Caco-2 (cell line): Measurements from ENCODE around the gene VAV2. TPM values are rescaled to one million over a fixed set of nuclear protein-coding genes. Genes with fewer than 3 reads are reported as not detected.

Source experiments
- BruUV-seq: library from RNA; stranded (reverse); fragments of 400-500 nt; replicated peaks from 2 replicates; lab custom pipeline; 2021; lab: Mats Ljungman, UMichigan
- CTCF ChIA-PET: fragments of 300-600 bp; sonication (Branson Sonifier 250); formaldehyde crosslinking; loops from one replicate; lab custom pipeline; 2022; ENCODE audit warnings: antibody characterized with exemption; lab: Charles Lee
- POLR2A ChIA-PET: fragments of 300-600 bp; sonication (Branson Sonifier 250); formaldehyde crosslinking; loops from one replicate; lab custom pipeline; 2022; ENCODE audit warnings: antibody characterized with exemption; lab: Charles Lee
- DNase-seq, 2 experiments: peaks; one replicate each; pipeline versions ENCODE4 v3.0.0 to v3.0.0-alpha.2; 2020 to 2022
- H3K27me3 ChIP-seq: replicated peaks from 2 replicates; pipeline ENCODE4 v1.6.0; 2011; ENCODE audit warnings: low read length; ENCODE audit not compliant: control insufficient read depth, insufficient read depth
- H3K36me3 ChIP-seq: 2 replicates; pipeline ENCODE4 v1.5.1; 2011; ENCODE audit warnings: low read length; ENCODE audit not compliant: control insufficient read depth, insufficient read depth
- H3K4me1 ChIP-seq: fragments of 250-450 bp; sonication (Bioruptor Pico); 2 replicates; pipeline ENCODE4 v1.5.1; 2020; ENCODE audit warnings: mild to moderate bottlenecking
- H3K4me3 ChIP-seq: 2 replicates; pipeline ENCODE4 v1.5.1; 2011; ENCODE audit warnings: low read depth, mild to moderate bottlenecking, control low read depth, low read length
- H3K9me3 ChIP-seq: fragments of 250-450 bp; sonication (Bioruptor Pico); 2 replicates; pipeline ENCODE4 v1.5.1; 2020; ENCODE audit warnings: mild to moderate bottlenecking, moderate library complexity
- H3K27ac Mint-ChIP-seq: one replicate; pipeline ENCODE4 v1.8.0; 2022; ENCODE audit warnings: mixed read lengths; ENCODE audit not compliant: unreplicated experiment
- H3K27me3 Mint-ChIP-seq: one replicate; pipeline ENCODE4 v1.8.0; 2022; ENCODE audit warnings: mixed read lengths; ENCODE audit not compliant: insufficient read depth, unreplicated experiment
- H3K36me3 Mint-ChIP-seq: one replicate; pipeline ENCODE4 v1.8.0; 2022; ENCODE audit warnings: mild to moderate bottlenecking, mixed read lengths; ENCODE audit not compliant: insufficient read depth, unreplicated experiment
- H3K4me1 Mint-ChIP-seq: one replicate; pipeline ENCODE4 v1.8.0; 2022; ENCODE audit warnings: low read depth, mixed read lengths; ENCODE audit not compliant: unreplicated experiment
- H3K4me3 Mint-ChIP-seq: one replicate; pipeline ENCODE4 v1.8.0; 2022; ENCODE audit warnings: mild to moderate bottlenecking, moderate library complexity, mixed read lengths; ENCODE audit not compliant: unreplicated experiment
- H3K9me3 Mint-ChIP-seq: one replicate; pipeline ENCODE4 v1.8.0; 2022; ENCODE audit warnings: mixed read lengths; ENCODE audit not compliant: unreplicated experiment
- CTCF ChIP-seq, 2 experiments: fragments of 200-600 bp in 1 of 2; IDR thresholded peaks; 1 replicate in 1 of 2; 2 replicates in 1 of 2; pipeline versions ENCODE4 v1.5.1 to v1.8.0; 2011 to 2022; ENCODE audit warnings: antibody characterized with exemption in 1 of 2, control low read depth in 1 of 2, inconsistent platforms in 1 of 2, low read depth in 1 of 2, low read length in 1 of 2, mild to moderate bottlenecking in 1 of 2, moderate library complexity in 1 of 2; ENCODE audit not compliant: insufficient read depth in 1 of 2, severe bottlenecking in 1 of 2, unreplicated experiment in 1 of 2
- intact Hi-C: fragments of 100-400 bp; cut with micrococcal nuclease; formaldehyde crosslinking; loops from one replicate; pipeline ENCODE4 v1.10.0; 2022; ENCODE audit not compliant: unreplicated experiment
- total RNA-seq: library from RNA; stranded (reverse); gene quantifications from 2 replicates; pipeline ENCODE4 v1.2.3, GENCODE V29; 2022

VAV2 gene
- total RNA-seq, 1 experiment from 2014 or later = 55.3 TPM

GRCh38 chr9:133725886-133726285 lies 266.2 kb downstream of the VAV2 start:
- Histone ChIP-seq H3K27me3 (no peaks in the 10 kb centered on the region), H3K4me3 (no peak overlapping the region), H3K4me1 (no peaks in the 10 kb centered on the region), H3K9me3 (no peaks in the 10 kb centered on the region; the same call in 1 of the 2 replicates), H3K36me3 (no peaks in the 10 kb centered on the region)
- Mint-ChIP-seq H3K9me3 (no peaks in the 10 kb centered on the region), H3K36me3 (no peaks in the 10 kb centered on the region), H3K4me3 (no peak overlapping the region), H3K27ac (no peak overlapping the region), H3K27me3 (peaks cover 14% of the 10 kb centered on the region), H3K4me1 (peaks cover 4% of the 10 kb centered on the region)
- DNase-seq = no peak
- no TSS peak for BruUV-seq
- CTCF ChIA-PET = interaction anchor here (0.6 to 1.7 kb wide), 3 partner anchors 13 to 239 kb away, joined by 3 to 5 read pairs (median 4); no protein-coding TSS in a partner anchor
- POLR2A ChIA-PET = no interaction called here
- TF ChIP-seq CTCF (IDR thresholded peaks at IDR 0.05; ENCODE audit: insufficient read depth in 1 of 2, low read depth in 1 of 2, low read length in 1 of 2, severe bottlenecking in 1 of 2, unreplicated experiment in 1 of 2) = no peak
- intact Hi-C loops = loop anchor here (1.0 to 2.0 kb wide), 2 partner anchors 121 to 193 kb away; no protein-coding TSS in a partner anchor

DNA sequence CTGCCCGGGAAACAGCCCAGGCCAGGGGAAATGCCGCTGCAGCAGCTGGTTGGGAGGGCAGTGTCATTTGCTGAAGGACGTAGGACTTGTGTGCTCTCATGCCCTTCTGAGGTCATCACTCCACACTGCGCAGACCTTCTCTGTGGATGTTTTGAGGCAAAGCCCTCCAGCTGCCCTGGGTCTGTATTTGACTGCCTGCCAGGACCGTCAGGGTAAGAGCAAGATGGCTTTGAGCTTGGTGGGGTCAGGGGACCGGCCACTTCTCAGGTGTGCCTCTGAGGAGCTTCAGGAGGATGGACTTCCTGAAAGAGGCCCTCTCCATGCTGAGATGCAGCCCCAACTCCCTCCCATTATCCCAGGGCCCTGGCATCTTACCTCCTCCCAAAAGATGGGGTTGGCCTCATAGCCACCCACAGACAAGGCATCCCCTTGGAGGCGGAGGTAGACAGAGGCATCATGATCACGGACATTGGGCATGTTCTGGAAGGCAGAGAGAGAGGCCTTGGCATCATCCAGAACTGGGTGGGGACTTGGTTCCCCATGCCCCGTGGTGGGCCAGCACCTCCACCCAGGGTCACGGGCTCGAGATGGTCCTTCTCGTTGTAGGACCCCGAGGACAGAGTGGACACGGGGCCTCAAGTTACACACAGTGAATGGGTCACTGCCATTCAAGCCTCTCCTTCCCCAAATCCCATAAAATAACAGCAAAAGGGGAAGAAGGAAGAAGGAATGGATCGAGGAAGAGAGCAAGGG lies 273.4 kb downstream of the VAV2 start:
- H3K36me3 ChIP-seq = no peaks in the 10 kb centered on the region
- Mint-ChIP-seq H3K4me1 (peaks cover 7% of the 10 kb centered on the region), H3K27ac (no peak overlapping the region), H3K4me3 (no peak overlapping the region), H3K27me3 (peaks cover 9% of the 10 kb centered on the region), H3K36me3 (no peaks in the 10 kb centered on the region), H3K9me3 (no peaks in the 10 kb centered on the region)
- no peaks in the 10 kb centered on the region for H3K27me3 ChIP-seq
- H3K4me3 ChIP-seq = no peak overlapping the region
- TF ChIP-seq CTCF (IDR thresholded peaks at IDR 0.05; ENCODE audit: insufficient read depth in 1 of 2, low read depth in 1 of 2, low read length in 1 of 2, severe bottlenecking in 1 of 2, unreplicated experiment in 1 of 2) = no peak
- intact Hi-C loops = no loop called here
- ChIA-PET CTCF (no interaction called here), POLR2A (no interaction called here)
- H3K9me3 ChIP-seq = no peaks in the 10 kb centered on the region
- no peak for DNase-seq
- peaks cover 22% of the 10 kb centered on the region for H3K4me1 ChIP-seq
- BruUV-seq = no TSS peak

GRCh38 chr9:133717113-133718031 lies 274.8 kb downstream of the VAV2 start:
- Histone ChIP-seq H3K27me3 (no peaks in the 10 kb centered on the region), H3K36me3 (no peaks in the 10 kb centered on the region), H3K9me3 (no peaks in the 10 kb centered on the region), H3K4me1 (peaks cover 25% of the 10 kb centered on the region), H3K4me3 (no peak overlapping the region)
- Mint-ChIP-seq H3K4me3 (no peak overlapping the region), H3K27me3 (peaks cover 9% of the 10 kb centered on the region), H3K27ac (no peak overlapping the region), H3K4me1 (peaks cover 7% of the 10 kb centered on the region), H3K9me3 (no peaks in the 10 kb centered on the region), H3K36me3 (no peaks in the 10 kb centered on the region)
- no TSS peak for BruUV-seq
- intact Hi-C loops = loop anchor here (2.0 kb wide), 1 partner anchor 27 kb away; no protein-coding TSS in a partner anchor
- no peak for DNase-seq
- CTCF ChIA-PET = no interaction called here
- no peak for TF ChIP-seq CTCF (IDR thresholded peaks at IDR 0.05; ENCODE audit: insufficient read depth in 1 of 2, low read depth in 1 of 2, low read length in 1 of 2, severe bottlenecking in 1 of 2, unreplicated experiment in 1 of 2)
- POLR2A ChIA-PET = no interaction called here
